Measurements from ENCODE around the gene SLC22A23. TPM values are rescaled to one million over a fixed set of nuclear protein-coding genes. Genes with fewer than 3 reads are reported as not detected.

Gene SLC22A23
- total and polyA plus RNA-seq, 8 donors: 4.9 to 27.9 (median 14.2) TPM

DNA sequence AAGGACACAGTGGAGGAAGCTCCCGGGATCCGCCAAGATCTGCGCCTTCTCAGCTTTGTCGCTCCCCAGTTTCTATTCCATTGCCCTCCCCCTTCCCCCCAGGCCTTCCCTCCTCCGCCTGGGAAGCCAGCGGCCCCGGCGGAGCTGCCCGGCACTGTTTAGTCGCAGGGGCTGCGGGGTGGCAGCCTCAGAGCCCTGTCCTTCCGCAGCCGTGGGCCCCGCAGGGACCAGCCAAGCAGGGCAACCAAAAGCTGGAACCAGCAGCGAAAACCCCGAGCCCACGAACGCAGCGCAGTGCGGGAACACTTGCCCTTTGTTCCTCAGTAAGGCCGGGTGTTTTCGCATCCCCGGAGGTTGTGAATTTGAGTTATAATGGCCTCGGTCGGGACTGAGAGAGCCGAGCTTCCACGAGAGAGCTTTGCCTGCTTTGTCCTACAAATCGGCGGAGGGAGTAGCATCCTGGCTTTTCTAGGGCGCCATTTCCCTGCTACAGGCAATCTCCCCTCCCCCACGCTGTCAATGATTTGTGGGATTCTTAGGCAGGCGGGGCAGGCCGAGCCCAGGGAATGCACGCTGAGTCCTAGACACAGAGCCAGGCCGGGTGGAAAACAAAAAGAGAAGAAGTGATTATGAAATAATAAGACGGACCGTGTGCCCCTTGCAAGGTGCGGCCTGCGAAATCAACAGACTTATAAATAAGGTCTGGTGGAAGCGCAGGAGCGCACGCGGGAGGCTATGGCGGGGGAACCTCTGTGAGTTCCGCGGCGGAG is 225.4 kb downstream of the SLC22A23 start:
- FAIRE-seq: no peak
- intact Hi-C loops (cut with DNase I): no loop called here
- TF ChIP-seq, protein P1, sequence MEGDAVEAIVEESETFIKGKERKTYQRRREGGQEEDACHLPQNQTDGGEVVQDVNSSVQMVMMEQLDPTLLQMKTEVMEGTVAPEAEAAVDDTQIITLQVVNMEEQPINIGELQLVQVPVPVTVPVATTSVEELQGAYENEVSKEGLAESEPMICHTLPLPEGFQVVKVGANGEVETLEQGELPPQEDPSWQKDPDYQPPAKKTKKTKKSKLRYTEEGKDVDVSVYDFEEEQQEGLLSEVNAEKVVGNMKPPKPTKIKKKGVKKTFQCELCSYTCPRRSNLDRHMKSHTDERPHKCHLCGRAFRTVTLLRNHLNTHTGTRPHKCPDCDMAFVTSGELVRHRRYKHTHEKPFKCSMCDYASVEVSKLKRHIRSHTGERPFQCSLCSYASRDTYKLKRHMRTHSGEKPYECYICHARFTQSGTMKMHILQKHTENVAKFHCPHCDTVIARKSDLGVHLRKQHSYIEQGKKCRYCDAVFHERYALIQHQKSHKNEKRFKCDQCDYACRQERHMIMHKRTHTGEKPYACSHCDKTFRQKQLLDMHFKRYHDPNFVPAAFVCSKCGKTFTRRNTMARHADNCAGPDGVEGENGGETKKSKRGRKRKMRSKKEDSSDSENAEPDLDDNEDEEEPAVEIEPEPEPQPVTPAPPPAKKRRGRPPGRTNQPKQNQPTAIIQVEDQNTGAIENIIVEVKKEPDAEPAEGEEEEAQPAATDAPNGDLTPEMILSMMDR (IDR thresholded peaks at IDR 0.05): no peak

GRCh38 chr6:3230900-3231246 is 226.0 kb downstream of the SLC22A23 start:
- H3K4me1 ChIP-seq: peaks cover 3 to 12% (median 12%) of the 10 kb centered on the region in 3 donors
- FAIRE-seq: no peak

More for the DNA sequence above, 225.4 kb downstream of the SLC22A23 start:
- peak overlapping the region; percentile 77 to 86 (median 78) for H3K27ac ChIP-seq
- 0 to 1% methylated on average over 47 of the region's 47 CpGs for WGBS, 2 donors
- H3K9me3 ChIP-seq: no peaks in the 10 kb centered on the region
- ATAC-seq (peak; percentile 87 to 92 (median 90)), DNase-seq (peak; percentile 83 to 91 (median 89))
- peak overlapping the region; percentile 18 to 78 (median 54) for H3K4me3 ChIP-seq
- no peaks in the 10 kb centered on the region for H3K36me3 ChIP-seq
- no peaks in the 10 kb centered on the region for H3K27me3 ChIP-seq
- peaks cover 3 to 12% (median 12%) of the 10 kb centered on the region in 3 donors for H3K4me1 ChIP-seq

DNA sequence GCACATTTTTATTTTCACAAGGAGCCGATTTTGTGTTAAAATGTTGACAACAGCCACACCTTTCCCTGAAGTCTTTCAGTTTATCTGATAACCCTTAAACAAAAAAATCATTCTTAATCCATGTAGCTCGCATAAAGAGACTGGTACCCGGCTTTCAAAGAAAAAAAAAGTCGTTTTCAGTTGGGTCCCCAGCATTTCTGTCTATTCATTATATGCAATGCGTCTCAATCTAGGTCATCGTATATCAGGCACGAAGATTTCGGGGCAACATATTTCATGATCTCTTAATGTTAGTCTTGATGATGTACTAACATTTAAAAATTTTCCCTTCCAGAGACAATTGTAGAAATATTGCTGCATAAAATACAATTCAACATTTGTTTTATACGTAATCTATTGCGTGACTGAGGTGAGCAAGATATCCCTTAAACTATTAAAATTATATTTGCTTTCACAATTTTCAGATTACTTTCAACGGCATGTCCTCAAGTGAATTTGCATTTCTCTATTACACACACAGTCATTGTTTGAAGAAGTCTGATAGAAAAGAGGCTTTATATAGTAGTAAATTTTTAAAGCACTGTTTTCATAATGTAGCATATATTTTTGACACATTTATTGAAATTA is 226.5 kb downstream of the SLC22A23 start:
- no peaks in the 10 kb centered on the region for H3K36me3 ChIP-seq
- intact Hi-C loops (cut with DNase I): no loop called here
- no peak for ATAC-seq
- no peaks in the 10 kb centered on the region for H3K27me3 ChIP-seq
- no peaks in the 10 kb centered on the region for H3K9me3 ChIP-seq
- H3K27ac ChIP-seq: no peak overlapping the region
- peaks cover 3 to 12% (median 12%) of the 10 kb centered on the region in 3 donors for H3K4me1 ChIP-seq
- DNase-seq: no peak
- TF ChIP-seq, protein P1 (IDR thresholded peaks at IDR 0.05): no peak
- WGBS, 2 donors: 31 to 41% methylated on average over 11 of the region's 11 CpGs
- no peak for FAIRE-seq
- peak overlapping the region in 2 of 4 donors; percentile 65 to 78 for H3K4me3 ChIP-seq

More at GRCh38 chr6:3230900-3231246, 226.0 kb downstream of the SLC22A23 start:
- intact Hi-C loops (cut with DNase I): no loop called here
- H3K27me3 ChIP-seq: no peaks in the 10 kb centered on the region
- H3K36me3 ChIP-seq: no peaks in the 10 kb centered on the region
- H3K4me3 ChIP-seq: peak overlapping the region; percentile 18 to 78 (median 54)
- peak in 1 of 6 donors; percentile 29 for DNase-seq
- ATAC-seq: peak; percentile 3 to 29 (median 11)
- no peaks in the 10 kb centered on the region for H3K9me3 ChIP-seq
- TF ChIP-seq, protein P1 (IDR thresholded peaks at IDR 0.05): no peak
- 3 to 5% methylated on average over 11 of the region's 11 CpGs for WGBS, 2 donors
- peak overlapping the region; percentile 77 to 86 (median 78) for H3K27ac ChIP-seq

GRCh38 chr6:3229566-3230178 is 227.2 kb downstream of the SLC22A23 start:
- WGBS, 2 donors: 33 to 43% methylated on average over 28 of the region's 28 CpGs
- ATAC-seq: no peak
- Histone ChIP-seq H3K9me3 (no peaks in the 10 kb centered on the region), H3K36me3 (no peaks in the 10 kb centered on the region), H3K4me3 (no peak overlapping the region), H3K27ac (no peak overlapping the region), H3K27me3 (no peaks in the 10 kb centered on the region), H3K4me1 (peaks cover 3 to 12% (median 12%) of the 10 kb centered on the region in 3 donors)
- TF ChIP-seq, protein P1 (IDR thresholded peaks at IDR 0.05): no peak
- no peak for DNase-seq
- FAIRE-seq: no peak
- intact Hi-C loops (cut with DNase I): no loop called here
